ENCODE results near the gene SNX21.
"Not testable (repeated sequence)": the region's sequence is repeated elsewhere in the genome, so short reads cannot be mapped to it uniquely, and the experiment has no call there.

The SNX21 gene

GRCh38 chr20:45822857-45823256 lies 10.7 kb upstream of the SNX21 start:
- no peak for DNase-seq (ENCODE audit: low read depth in 2 of 2)

DNA sequence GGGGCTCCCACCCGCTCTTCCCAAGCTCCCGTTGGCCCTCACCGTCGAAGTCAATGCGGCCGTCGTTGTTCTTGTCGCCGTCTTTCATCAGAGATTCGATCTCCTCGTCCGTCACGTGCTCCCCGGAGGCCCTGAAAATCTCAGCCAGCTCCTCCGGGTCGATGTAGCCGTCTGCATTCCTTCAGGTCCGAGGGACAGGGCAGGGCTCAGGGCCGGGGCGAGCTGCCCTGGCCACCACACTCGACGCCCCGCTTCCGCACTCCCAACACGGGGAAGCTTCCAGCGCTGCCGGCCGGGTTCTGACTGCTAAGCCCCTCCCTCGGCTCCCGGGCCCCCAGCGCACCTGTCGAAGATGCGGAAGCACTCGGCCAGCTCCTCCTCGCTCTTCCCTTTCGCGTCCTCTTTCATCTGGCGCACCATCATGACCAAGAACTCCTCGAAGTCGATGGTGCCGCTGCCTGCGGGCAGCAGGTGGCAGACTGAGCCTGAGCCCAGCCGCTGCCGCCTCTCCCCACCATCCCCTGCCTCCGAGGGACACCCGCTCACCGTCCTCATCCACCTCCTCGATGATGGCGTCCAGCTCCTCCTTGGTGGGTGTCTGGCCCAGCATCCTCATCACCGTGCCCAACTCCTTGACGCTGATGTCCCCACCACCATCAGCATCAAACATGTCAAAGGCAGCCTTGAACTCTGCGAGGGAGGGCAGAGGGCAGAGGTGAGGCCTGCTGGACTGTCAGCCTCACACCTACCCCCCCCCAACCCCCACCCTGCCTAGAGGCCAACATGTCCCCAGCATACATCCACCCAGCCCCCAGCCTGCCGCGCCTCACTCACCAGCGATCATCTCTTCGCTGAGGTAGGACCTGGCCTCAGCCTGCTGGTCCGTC lies 9.4 kb upstream of the SNX21 start:
- DNase-seq (ENCODE audit: low read depth in 2 of 2), result peak; percentile 26 to 41

DNA sequence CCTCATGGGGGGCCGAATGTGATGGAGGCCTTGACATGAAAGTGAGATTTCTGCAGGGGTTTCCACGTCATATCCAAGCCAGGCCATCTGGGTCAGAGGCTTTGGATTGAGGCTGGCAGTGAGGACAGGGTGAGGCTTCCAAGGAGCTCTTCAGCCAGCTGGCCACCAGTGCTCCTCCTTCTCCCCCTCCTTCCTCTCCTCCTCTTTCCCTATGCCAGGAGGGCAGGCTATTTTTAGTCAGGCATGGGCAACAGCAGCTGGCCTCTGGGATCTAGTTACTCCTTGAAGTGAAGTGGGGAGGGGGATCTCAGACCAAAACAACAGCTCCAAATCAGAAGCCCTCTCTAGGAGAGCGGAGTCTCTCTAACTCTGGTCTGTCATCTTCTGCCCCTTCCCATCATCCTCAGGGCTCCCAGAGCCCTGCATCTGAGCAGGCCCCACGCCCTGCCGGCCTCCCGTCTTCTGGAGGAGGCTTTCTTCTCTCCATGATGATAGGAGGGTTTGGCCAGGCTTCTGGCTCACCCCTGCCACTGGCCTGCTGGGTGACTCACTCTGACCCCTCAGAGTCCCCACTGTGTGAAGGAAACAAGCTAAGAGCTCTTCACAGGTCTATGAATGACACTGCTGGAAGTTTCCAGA lies 7.1 kb upstream of the SNX21 start:
- DNase-seq (ENCODE audit: low read depth in 2 of 2), result no peak

DNA sequence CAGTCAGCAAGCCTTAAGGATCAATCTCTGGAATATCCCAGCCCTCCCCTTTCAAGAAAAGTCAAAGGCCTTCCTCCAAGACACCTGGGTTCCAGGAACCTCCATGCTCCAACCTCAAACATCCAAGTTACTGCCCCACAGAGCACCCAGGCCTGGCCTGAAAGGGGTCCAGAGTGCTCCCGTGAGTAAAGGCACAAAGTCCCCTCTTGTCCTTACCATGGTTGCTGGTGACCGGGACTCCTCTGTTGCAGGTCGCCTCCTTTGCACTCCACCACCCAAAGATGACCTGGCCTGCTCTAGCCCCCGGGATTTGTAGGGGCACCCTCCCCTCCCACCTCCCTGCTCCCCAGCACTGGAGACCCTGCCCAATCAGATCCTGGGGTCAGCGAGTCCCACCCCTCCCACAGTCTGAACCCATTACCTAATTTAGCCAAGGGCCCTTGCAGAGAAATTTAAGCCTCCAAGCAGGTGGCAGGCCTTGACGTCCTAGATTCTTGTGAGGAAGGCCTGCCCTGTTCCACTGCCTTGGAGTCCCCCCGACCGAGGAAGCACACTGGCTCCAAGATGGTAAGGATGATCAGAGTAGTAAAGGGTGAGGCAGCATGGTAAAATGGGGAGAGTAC lies 6.5 kb upstream of the SNX21 start, which contains the start of gene TNNC2:
Gene TNNC2, minus strand, starts transcription at position 283 of the 623 bp plus-strand sequence. Its CDS starts 64 bp downstream, at position 219.
- no peak for DNase-seq (ENCODE audit: low read depth in 2 of 2)

GRCh38 chr20:45827712-45828111 lies 5.9 kb upstream of the SNX21 start:
- no peak for DNase-seq (ENCODE audit: low read depth in 2 of 2)

- no peak for DNase-seq (ENCODE audit: low read depth in 2 of 2)
These were observed 5.0 kb upstream of the SNX21 start for GRCh38 chr20:45828589-45828988.

DNA sequence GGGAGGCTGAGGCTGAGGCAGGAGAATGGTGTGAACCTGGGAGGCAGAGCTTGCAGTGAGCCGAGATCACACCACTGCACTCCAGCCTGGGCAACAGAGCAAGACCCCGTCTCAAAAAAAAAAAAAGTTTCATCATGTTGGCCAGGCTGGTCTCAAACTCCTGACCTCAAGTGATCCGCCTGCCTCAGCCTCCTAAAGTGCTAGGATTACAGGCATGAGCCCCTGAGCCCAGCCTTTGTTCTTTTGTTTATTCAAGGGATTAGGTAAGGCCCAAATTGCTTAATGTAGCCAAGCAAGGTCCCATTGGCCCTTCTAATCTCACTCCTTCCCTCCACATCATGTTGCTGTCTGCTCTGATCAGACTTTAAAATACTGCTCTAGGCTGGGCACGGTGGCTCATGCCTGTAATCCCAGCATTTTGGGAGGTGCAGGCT lies 3.9 kb upstream of the SNX21 start:
- DNase-seq (ENCODE audit: low read depth in 2 of 2), result not testable (repeated sequence)

- no peak for DNase-seq (ENCODE audit: low read depth in 2 of 2)
These were observed 980 bp upstream of the SNX21 start for GRCh38 chr20:45832619-45833018.

- DNase-seq (ENCODE audit: low read depth in 2 of 2), result peak; percentile 20 to 26
These were observed 541 bp downstream of the SNX21 start for GRCh38 chr20:45833883-45834796.

DNA sequence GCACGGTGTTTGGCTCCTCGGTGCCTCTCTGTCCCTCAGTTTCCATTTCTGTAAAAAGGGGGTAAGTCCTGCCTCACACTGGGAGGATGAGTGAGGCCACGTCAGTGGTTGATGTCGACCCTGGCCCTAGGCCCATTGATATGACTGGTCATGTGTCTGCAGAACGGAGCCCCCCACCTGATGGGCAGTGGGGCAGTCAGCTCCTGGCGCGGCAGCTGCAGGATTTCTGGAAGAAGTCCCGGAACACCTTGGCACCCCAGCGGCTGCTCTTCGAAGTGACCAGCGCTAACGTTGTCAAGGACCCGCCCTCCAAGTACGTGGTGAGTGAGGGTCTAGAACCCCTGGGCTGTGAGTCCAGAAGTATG lies 1.2 kb downstream of the SNX21 start:
- DNase-seq (ENCODE audit: low read depth in 2 of 2), result no peak

DNA sequence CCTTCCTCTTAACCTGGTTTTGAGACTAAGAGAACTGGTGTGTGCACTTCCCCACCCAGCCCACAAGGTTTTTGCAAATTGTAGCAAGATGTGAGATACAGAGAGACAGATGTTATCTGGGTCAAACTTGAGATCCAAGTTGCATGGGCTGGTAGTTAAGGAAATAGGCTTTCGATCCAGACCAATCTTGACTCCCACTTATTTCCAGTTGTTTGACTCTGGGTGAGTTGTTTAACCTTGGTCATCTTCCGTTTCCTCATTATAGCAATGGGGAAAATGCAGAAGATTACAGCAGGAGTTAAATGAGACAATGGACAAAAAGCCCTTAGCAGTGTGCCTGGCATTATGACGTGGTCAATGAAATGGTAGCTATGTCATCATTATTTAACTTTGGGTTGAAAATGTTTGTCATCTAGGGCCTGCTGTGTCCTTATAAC lies 1.7 kb downstream of the SNX21 start:
- no peak for DNase-seq (ENCODE audit: low read depth in 2 of 2)

GRCh38 chr20:45835825-45836224 lies 2.2 kb downstream of the SNX21 start:
- no peak for DNase-seq (ENCODE audit: low read depth in 2 of 2)

DNA sequence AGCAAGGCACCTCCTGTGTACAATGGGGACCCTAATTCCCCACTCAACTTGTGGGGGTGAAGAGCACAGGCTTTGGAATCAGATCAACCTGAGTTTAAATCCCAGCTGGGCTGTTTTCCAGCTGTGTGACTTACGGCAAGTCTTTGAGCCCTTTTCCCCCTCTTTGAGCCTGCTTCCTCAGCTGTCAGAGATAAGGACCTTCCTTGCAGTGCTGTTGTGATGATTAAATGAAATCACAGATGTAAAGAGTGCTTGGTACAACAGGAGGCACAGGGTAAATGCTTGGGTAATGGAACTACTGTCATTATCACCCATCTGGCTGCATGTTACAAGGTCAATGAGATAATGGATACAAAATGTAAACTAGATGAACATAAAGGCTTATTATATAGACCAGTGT lies 3.2 kb downstream of the SNX21 start:
- no peak for DNase-seq (ENCODE audit: low read depth in 2 of 2)

GRCh38 chr20:45840700-45841198 lies 7.2 kb downstream of the SNX21 start:
- DNase-seq (ENCODE audit: low read depth in 2 of 2), result no peak

GRCh38 chr20:45841407-45842129 lies 8.0 kb downstream of the SNX21 start:
- no peak for DNase-seq (ENCODE audit: low read depth in 2 of 2)

GRCh38 chr20:45842169-45842812 lies 8.7 kb downstream of the SNX21 start:
- no peak for DNase-seq (ENCODE audit: low read depth in 2 of 2)

DNA sequence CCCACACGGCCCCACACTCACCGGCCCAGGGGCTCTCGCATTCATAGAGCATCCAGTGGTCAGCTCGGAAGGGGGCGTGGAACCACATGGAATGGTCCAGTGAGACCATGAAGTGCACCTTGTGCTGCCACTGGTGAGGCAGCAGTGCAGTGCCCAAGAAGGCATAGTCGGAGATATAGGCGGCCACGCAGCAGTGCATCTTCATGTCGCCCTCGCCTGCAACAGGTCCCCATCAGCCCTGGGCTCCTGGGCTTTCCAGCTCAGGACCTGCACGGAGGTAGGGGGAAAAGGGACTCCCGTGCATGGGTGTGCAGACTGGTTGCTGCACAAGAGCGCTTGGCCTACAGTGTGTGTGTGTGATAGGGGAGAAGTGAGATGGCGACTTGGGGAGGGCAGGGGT lies 9.9 kb downstream of the SNX21 start:
- no peak for DNase-seq (ENCODE audit: low read depth in 2 of 2)

GRCh38 chr20:45845452-45845851 lies 11.9 kb downstream of the SNX21 start:
- no peak for DNase-seq (ENCODE audit: low read depth in 2 of 2)

GRCh38 chr20:45848421-45848820 lies 14.8 kb downstream of the SNX21 start:
- DNase-seq (ENCODE audit: low read depth in 2 of 2), result no peak

GRCh38 chr20:45848969-45849582 lies 15.5 kb downstream of the SNX21 start:
- DNase-seq (ENCODE audit: low read depth in 2 of 2), result no peak

All from stimulated activated CD4-positive, alpha-beta T cell treated with anti-CD3 and anti-CD28 coated beads, Interleukin-4, amount 100 ng/mL, for 48 hours (primary cell).